GM12878 (cell line): ENCODE results near the gene PBRM1.

Experiments
- BACH1 ChIP-seq: fragments of 450-650 bp; IDR thresholded peaks from 2 replicates; pipeline ENCODE4 v1.6.1; 2017; ENCODE audit warnings: mild to moderate bottlenecking, borderline replicate concordance
- CBX3 ChIP-seq: fragments of 200-600 bp; sonication (generic); IDR thresholded peaks from 2 replicates; pipeline ENCODE4 v1.6.1; 2016; ENCODE audit warnings: low read depth, borderline replicate concordance
- CTCF ChIP-seq, 3 experiments: IDR thresholded peaks in 2 of 3; conservative IDR thresholded peaks in 1 of 3; 2 replicates each; pipeline ENCODE4 v1.5.1; 2011; ENCODE audit warnings: low read depth in 3 of 3, low read length in 3 of 3, mild to moderate bottlenecking in 3 of 3, control low read depth in 2 of 3, moderate library complexity in 2 of 3, inconsistent platforms in 1 of 3, mixed read lengths in 1 of 3; ENCODE audit not compliant: control insufficient read depth in 2 of 3, insufficient read depth in 1 of 3; ENCODE audit errors: extremely low read depth in 1 of 3
- EZH2 ChIP-seq: IDR thresholded peaks from 2 replicates; pipeline ENCODE4 v1.6.1; 2012; ENCODE audit warnings: low read depth, mild to moderate bottlenecking, control low read depth, inconsistent platforms, low read length, borderline replicate concordance; ENCODE audit not compliant: control insufficient read depth
- IRF3 ChIP-seq: fragments of 450-650 bp; IDR thresholded peaks from 2 replicates; pipeline ENCODE4 v1.6.1; 2014; ENCODE audit warnings: mild to moderate bottlenecking
- PKNOX1 ChIP-seq: fragments of 450-650 bp; IDR thresholded peaks from 2 replicates; pipeline ENCODE4 v1.6.1; 2016; ENCODE audit warnings: mild to moderate bottlenecking
- PML ChIP-seq: IDR thresholded peaks from 2 replicates; pipeline ENCODE4 v1.6.1; 2012; ENCODE audit warnings: low read length, inconsistent platforms
- POLR2A ChIP-seq: IDR thresholded peaks from 2 replicates; pipeline ENCODE4 v1.6.1; 2011; ENCODE audit warnings: low read depth, mild to moderate bottlenecking, low read length
- POLR2AphosphoS5 ChIP-seq: IDR thresholded peaks from 2 replicates; pipeline ENCODE4 v1.6.1; 2011; ENCODE audit warnings: mild to moderate bottlenecking, low read length, inconsistent platforms
- TAF1 ChIP-seq: IDR thresholded peaks from 2 replicates; pipeline ENCODE4 v1.6.1; 2011; ENCODE audit warnings: mild to moderate bottlenecking, low read depth, low read length, borderline replicate concordance
- ZZZ3 ChIP-seq: IDR thresholded peaks from 2 replicates; pipeline ENCODE4 v1.6.1; 2011; ENCODE audit warnings: low read depth; ENCODE audit not compliant: control insufficient read depth, insufficient read length

DNA sequence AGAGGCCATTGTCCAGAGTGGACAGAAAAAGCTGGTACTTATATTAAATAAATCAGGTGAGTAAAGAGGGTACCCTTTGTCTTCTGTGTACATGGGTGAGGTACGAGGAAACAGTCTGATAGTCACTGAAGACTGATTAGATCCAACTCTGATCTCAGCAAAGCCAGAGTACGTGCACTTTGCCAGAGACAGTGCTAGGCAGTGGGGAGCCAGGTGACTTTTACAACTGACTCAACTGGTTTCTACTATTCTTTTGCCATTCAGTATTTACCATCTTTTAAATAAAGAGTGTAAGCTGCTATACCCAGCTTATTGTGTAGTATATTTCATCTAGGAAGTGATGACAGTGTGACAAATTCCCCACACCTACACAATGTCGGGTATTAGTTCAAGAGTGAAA lies 3.4 kb upstream of the PBRM1 start:
- TF ChIP-seq POLR2AphosphoS5: no peak
- TF ChIP-seq PKNOX1: no peak
- no peak for TF ChIP-seq CBX3
- no peak for TF ChIP-seq PML
- TF ChIP-seq EZH2: no peak
- TF ChIP-seq BACH1: no peak
- no peak for TF ChIP-seq ZZZ3
- TF ChIP-seq POLR2A: no peak
- TF ChIP-seq CTCF (IDR thresholded peaks at IDR 0.05 in 2 of 3, conservative IDR thresholded peaks at IDR 0.05 in 1 of 3; ENCODE audit: control insufficient read depth in 2 of 3, extremely low read depth in 1 of 3, insufficient read depth in 1 of 3, low read depth in 3 of 3, low read length in 3 of 3): no peak
- TF ChIP-seq IRF3: no peak
- TF ChIP-seq TAF1: no peak
